Breast epithelium (tissue), 3 donors: Measurements from ENCODE around the gene CYYR1.
"Not testable (repeated sequence)": the region's sequence is repeated elsewhere in the genome, so short reads cannot be mapped to it uniquely, and the experiment has no call there.

Source experiments
- POLR2A ChIP-seq: fragments of 450-650 bp; IDR thresholded peaks from one replicate; pipeline ENCODE4 v1.6.1; 2016; ENCODE audit warnings: antibody characterized with exemption, mild to moderate bottlenecking, moderate library complexity
- TF ChIP-seq, protein P1 (sequence below), 3 donors: fragments of 450-650 bp; IDR thresholded peaks; one replicate each; pipeline ENCODE4 v1.5.1; 2016 to 2017; ENCODE audit warnings: antibody characterized with exemption in 3 of 3, mild to moderate bottlenecking in 3 of 3, moderate library complexity in 3 of 3

- TF ChIP-seq, protein P1, sequence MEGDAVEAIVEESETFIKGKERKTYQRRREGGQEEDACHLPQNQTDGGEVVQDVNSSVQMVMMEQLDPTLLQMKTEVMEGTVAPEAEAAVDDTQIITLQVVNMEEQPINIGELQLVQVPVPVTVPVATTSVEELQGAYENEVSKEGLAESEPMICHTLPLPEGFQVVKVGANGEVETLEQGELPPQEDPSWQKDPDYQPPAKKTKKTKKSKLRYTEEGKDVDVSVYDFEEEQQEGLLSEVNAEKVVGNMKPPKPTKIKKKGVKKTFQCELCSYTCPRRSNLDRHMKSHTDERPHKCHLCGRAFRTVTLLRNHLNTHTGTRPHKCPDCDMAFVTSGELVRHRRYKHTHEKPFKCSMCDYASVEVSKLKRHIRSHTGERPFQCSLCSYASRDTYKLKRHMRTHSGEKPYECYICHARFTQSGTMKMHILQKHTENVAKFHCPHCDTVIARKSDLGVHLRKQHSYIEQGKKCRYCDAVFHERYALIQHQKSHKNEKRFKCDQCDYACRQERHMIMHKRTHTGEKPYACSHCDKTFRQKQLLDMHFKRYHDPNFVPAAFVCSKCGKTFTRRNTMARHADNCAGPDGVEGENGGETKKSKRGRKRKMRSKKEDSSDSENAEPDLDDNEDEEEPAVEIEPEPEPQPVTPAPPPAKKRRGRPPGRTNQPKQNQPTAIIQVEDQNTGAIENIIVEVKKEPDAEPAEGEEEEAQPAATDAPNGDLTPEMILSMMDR (IDR thresholded peaks at IDR 0.05), result not testable (repeated sequence)
- not testable (repeated sequence) for TF ChIP-seq POLR2A
Observed at GRCh38 chr21:26458854-26459253, 114.2 kb downstream of the CYYR1 start.
